ENCODE results near the gene STEAP3. TPM values are rescaled to one million over a fixed set of nuclear protein-coding genes. Genes with fewer than 3 reads are reported as not detected.

Gene STEAP3
- total and polyA plus RNA-seq, 2 donors (not counting 3 experiments of a cell fraction or from before 2014, with no cell fraction given) = 8.6 to 17.4 TPM

DNA sequence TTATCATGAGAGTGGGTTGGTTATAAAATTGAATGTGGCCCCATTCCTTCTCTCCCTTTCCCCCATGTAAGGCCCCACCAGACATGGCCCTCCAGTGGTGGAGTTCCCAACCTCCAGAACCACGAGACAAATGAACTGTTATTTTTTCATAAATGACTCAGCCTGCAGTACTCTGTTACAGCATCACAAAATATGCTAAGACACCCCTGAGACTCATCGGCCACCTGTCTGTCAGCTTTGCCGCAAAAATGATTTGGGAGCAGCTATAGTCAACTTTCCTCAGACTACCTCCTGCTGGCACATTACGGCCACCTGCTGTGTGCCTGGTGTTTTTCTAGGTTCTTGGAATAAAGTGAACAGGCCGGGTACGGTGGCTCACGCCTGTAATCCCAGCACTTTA is 43.6 kb upstream of the STEAP3 start:
- H4K20me1 ChIP-seq (replicated peaks; ENCODE audit: control insufficient read depth, extremely low read depth, insufficient read depth, low read length) = no peaks in the 10 kb centered on the region
- CTCF ChIA-PET = no interaction called here
- no peak for DNase-seq (ENCODE audit: low read depth, low spot score)
- H3K79me2 ChIP-seq (ENCODE audit: control insufficient read depth, insufficient read depth, low read length) = no peaks in the 10 kb centered on the region
- no TSS peak for BruUV-seq (replicated peaks)
- no peak overlapping the region for H3K4me2 ChIP-seq (ENCODE audit: insufficient read depth, low read length)
- H3K4me3 ChIP-seq (replicated peaks in 1 of 3; ENCODE audit: insufficient read depth in 1 of 3, low read depth in 1 of 3, low read length in 3 of 3) = no peak overlapping the region
- no peaks in the 10 kb centered on the region for H3K9me1 ChIP-seq (replicated peaks; ENCODE audit: control insufficient read depth, extremely low read depth, insufficient read depth, low read length)
- no peaks in the 10 kb centered on the region for H3K4me1 ChIP-seq (ENCODE audit: control insufficient read depth, extremely low read depth, insufficient read depth, low read length)
- no peak overlapping the region for H3K9ac ChIP-seq (replicated peaks; ENCODE audit: extremely low read depth, insufficient read depth, low read length)
- H3K9me3 ChIP-seq (replicated peaks; ENCODE audit: control insufficient read depth, insufficient read depth, low read length) = no peaks in the 10 kb centered on the region
- POLR2A ChIA-PET = interaction anchor here (0.7 kb wide), 1 partner anchor 61 kb away, joined by 6 read pairs; no protein-coding TSS in a partner anchor
- no peak overlapping the region for H3K27ac ChIP-seq (ENCODE audit: insufficient read depth, low read depth, low read length)
- intact Hi-C loops (cut with micrococcal nuclease) = no loop called here
- H3K36me3 ChIP-seq (ENCODE audit: control insufficient read depth in 2 of 2, extremely low read depth in 1 of 2, insufficient read depth in 2 of 2, low read length in 2 of 2) = no peaks in the 10 kb centered on the region
- FAIRE-seq = no peak
- TF ChIP-seq, protein P1, sequence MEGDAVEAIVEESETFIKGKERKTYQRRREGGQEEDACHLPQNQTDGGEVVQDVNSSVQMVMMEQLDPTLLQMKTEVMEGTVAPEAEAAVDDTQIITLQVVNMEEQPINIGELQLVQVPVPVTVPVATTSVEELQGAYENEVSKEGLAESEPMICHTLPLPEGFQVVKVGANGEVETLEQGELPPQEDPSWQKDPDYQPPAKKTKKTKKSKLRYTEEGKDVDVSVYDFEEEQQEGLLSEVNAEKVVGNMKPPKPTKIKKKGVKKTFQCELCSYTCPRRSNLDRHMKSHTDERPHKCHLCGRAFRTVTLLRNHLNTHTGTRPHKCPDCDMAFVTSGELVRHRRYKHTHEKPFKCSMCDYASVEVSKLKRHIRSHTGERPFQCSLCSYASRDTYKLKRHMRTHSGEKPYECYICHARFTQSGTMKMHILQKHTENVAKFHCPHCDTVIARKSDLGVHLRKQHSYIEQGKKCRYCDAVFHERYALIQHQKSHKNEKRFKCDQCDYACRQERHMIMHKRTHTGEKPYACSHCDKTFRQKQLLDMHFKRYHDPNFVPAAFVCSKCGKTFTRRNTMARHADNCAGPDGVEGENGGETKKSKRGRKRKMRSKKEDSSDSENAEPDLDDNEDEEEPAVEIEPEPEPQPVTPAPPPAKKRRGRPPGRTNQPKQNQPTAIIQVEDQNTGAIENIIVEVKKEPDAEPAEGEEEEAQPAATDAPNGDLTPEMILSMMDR (IDR thresholded peaks at IDR 0.05; ENCODE audit: extremely low read depth in 1 of 2, insufficient read depth in 1 of 2, low read depth in 1 of 2, low read length in 2 of 2) = no peak
- TF ChIP-seq, protein P2, sequence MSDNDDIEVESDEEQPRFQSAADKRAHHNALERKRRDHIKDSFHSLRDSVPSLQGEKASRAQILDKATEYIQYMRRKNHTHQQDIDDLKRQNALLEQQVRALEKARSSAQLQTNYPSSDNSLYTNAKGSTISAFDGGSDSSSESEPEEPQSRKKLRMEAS (IDR thresholded peaks at IDR 0.05; ENCODE audit: insufficient read depth, insufficient read length) = no peak
- no peak for TF ChIP-seq GATA2 (IDR thresholded peaks at IDR 0.05; ENCODE audit: insufficient read depth, insufficient read length, low read depth, low read length)
- no peak for TF ChIP-seq POLR2AphosphoS5 (IDR thresholded peaks at IDR 0.05; ENCODE audit: insufficient read depth, low read depth, low read length)
- no peak for TF ChIP-seq MYC (IDR thresholded peaks at IDR 0.05; ENCODE audit: low read depth, low read length)
- dilution Hi-C loops (cut with MboI; ENCODE audit: extremely low pct_ligation_motif_present, low sequenced_read_pairs) = no loop called here
- H2AFZ ChIP-seq (ENCODE audit: low read depth, low read length) = no peak overlapping the region
- no peaks in the 10 kb centered on the region for H3K27me3 ChIP-seq (ENCODE audit: control insufficient read depth in 2 of 2, insufficient read depth in 2 of 2, low read length in 2 of 2)

DNA sequence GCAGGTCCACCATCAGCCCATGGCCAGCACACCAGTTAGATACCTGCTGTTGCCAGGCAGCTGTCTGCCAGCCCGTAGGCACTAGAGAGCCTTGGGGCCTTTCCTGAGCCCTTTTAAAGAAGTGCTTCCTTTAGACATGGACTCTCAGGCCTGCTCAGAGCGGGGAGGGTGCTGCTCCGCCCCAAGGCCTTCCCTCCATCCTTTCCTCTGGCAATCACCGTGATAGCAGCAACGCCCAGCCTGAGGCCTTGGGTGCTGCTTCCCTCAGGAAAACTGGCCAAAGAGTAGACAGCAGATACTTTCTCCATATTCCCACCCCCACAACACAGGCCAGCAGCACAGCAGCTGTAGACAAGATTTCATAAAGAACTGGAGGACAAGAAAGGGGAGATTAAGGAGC is 42.7 kb upstream of the STEAP3 start:
- CTCF ChIA-PET = no interaction called here
- dilution Hi-C loops (cut with MboI; ENCODE audit: extremely low pct_ligation_motif_present, low sequenced_read_pairs) = no loop called here
- H3K36me3 ChIP-seq (ENCODE audit: control insufficient read depth in 2 of 2, extremely low read depth in 1 of 2, insufficient read depth in 2 of 2, low read length in 2 of 2) = no peaks in the 10 kb centered on the region
- H3K4me1 ChIP-seq (ENCODE audit: control insufficient read depth, extremely low read depth, insufficient read depth, low read length) = no peaks in the 10 kb centered on the region
- no peaks in the 10 kb centered on the region for H3K9me1 ChIP-seq (replicated peaks; ENCODE audit: control insufficient read depth, extremely low read depth, insufficient read depth, low read length)
- no peak overlapping the region for H3K9ac ChIP-seq (replicated peaks; ENCODE audit: extremely low read depth, insufficient read depth, low read length)
- POLR2A ChIA-PET = no interaction called here
- H3K27me3 ChIP-seq (ENCODE audit: control insufficient read depth in 2 of 2, insufficient read depth in 2 of 2, low read length in 2 of 2) = no peaks in the 10 kb centered on the region
- no peak overlapping the region for H3K27ac ChIP-seq (ENCODE audit: insufficient read depth, low read depth, low read length)
- no peaks in the 10 kb centered on the region for H4K20me1 ChIP-seq (replicated peaks; ENCODE audit: control insufficient read depth, extremely low read depth, insufficient read depth, low read length)
- H3K79me2 ChIP-seq (ENCODE audit: control insufficient read depth, insufficient read depth, low read length) = no peaks in the 10 kb centered on the region
- intact Hi-C loops (cut with micrococcal nuclease) = no loop called here
- TF ChIP-seq, protein P2 (IDR thresholded peaks at IDR 0.05; ENCODE audit: insufficient read depth, insufficient read length) = no peak
- no peak overlapping the region for H2AFZ ChIP-seq (ENCODE audit: low read depth, low read length)
- no peak for FAIRE-seq
- H3K4me2 ChIP-seq (ENCODE audit: insufficient read depth, low read length) = no peak overlapping the region
- no peak for DNase-seq (ENCODE audit: low read depth, low spot score)
- no TSS peak for BruUV-seq (replicated peaks)
- no peaks in the 10 kb centered on the region for H3K9me3 ChIP-seq (replicated peaks; ENCODE audit: control insufficient read depth, insufficient read depth, low read length)
- H3K4me3 ChIP-seq (replicated peaks in 1 of 3; ENCODE audit: insufficient read depth in 1 of 3, low read depth in 1 of 3, low read length in 3 of 3) = no peak overlapping the region
